GM23338 (cell line): ENCODE measurements around the gene RABL2A. TPM values are rescaled to one million over a fixed set of nuclear protein-coding genes. Genes with fewer than 3 reads are reported as not detected.
"Not testable (repeated sequence)": the region's sequence is repeated elsewhere in the genome, so short reads cannot be mapped to it uniquely, and the experiment has no call there.

Source experiments
- ATAC-seq: fragments of 200-7000 bp; cut with Tn5 transposase; 3 replicates; pipeline ENCODE4 v1.9.1; 2020
- DNase-seq: peaks from one replicate; pipeline ENCODE4 v3.0.0-alpha.2; 2015; ENCODE audit warnings: low spot score
- H2AFZ ChIP-seq: fragments of 200-600 bp; sonication (generic); 2 replicates; pipeline ENCODE4 v1.8.0; 2016; ENCODE audit warnings: antibody characterized with exemption, mild to moderate bottlenecking, moderate library complexity
- H3F3A ChIP-seq: fragments of 200-600 bp; sonication (generic); replicated peaks from 2 replicates; pipeline ENCODE4 v1.8.0; 2017; ENCODE audit warnings: antibody characterized with exemption, mixed run types, low read depth
- H3K27ac ChIP-seq: fragments of 200-600 bp; sonication (generic); 2 replicates; pipeline ENCODE4 v1.6.1; 2016; ENCODE audit warnings: low read depth
- H3K27me3 ChIP-seq: fragments of 200-600 bp; sonication (generic); 2 replicates; pipeline ENCODE4 v1.8.0; 2016; ENCODE audit warnings: mild to moderate bottlenecking, mixed run types, moderate library complexity; ENCODE audit not compliant: insufficient read depth
- H3K36me3 ChIP-seq: fragments of 200-600 bp; sonication (generic); 2 replicates; pipeline ENCODE4 v1.8.0; 2016; ENCODE audit warnings: mild to moderate bottlenecking; ENCODE audit not compliant: insufficient read depth
- H3K4me1 ChIP-seq: fragments of 200-600 bp; sonication (generic); 2 replicates; pipeline ENCODE4 v1.8.0; 2016; ENCODE audit warnings: mild to moderate bottlenecking, moderate library complexity; ENCODE audit not compliant: insufficient read depth
- H3K4me2 ChIP-seq: fragments of 200-600 bp; sonication (generic); 2 replicates; pipeline ENCODE4 v1.7.1; 2017; ENCODE audit warnings: mixed run types
- H3K4me3 ChIP-seq: fragments of 200-600 bp; sonication (generic); 2 replicates; pipeline ENCODE4 v1.6.1; 2016; ENCODE audit warnings: mixed run types
- H3K79me2 ChIP-seq: fragments of 200-600 bp; sonication (generic); replicated peaks from 2 replicates; pipeline ENCODE4 v1.8.0; 2017; ENCODE audit warnings: mild to moderate bottlenecking; ENCODE audit not compliant: insufficient read depth
- H3K9me2 ChIP-seq: fragments of 200-600 bp; sonication (generic); 2 replicates; pipeline ENCODE4 v1.8.0; 2017; ENCODE audit not compliant: insufficient read depth
- H4K20me1 ChIP-seq: fragments of 200-600 bp; sonication (generic); replicated peaks from 2 replicates; pipeline ENCODE4 v1.8.0; 2017; ENCODE audit warnings: mild to moderate bottlenecking; ENCODE audit not compliant: insufficient read depth
- H3K27ac Mint-ChIP-seq: 2 replicates; pipeline ENCODE4 v1.8.0; 2020; ENCODE audit warnings: inconsistent platforms, mild to moderate bottlenecking, moderate library complexity, mixed read lengths
- H3K27me3 Mint-ChIP-seq: 3 replicates; pipeline ENCODE4 v1.8.0; 2022; ENCODE audit warnings: low read depth, mild to moderate bottlenecking, moderate library complexity, mixed read lengths, inconsistent platforms; ENCODE audit not compliant: insufficient read depth, poor library complexity
- H3K36me3 Mint-ChIP-seq: 3 replicates; pipeline ENCODE4 v1.8.0; 2021; ENCODE audit warnings: low read depth, mild to moderate bottlenecking, inconsistent platforms, moderate library complexity, mixed read lengths
- H3K4me1 Mint-ChIP-seq: 3 replicates; pipeline ENCODE4 v1.8.0; 2020; ENCODE audit warnings: mild to moderate bottlenecking, inconsistent platforms, mixed read lengths
- H3K4me3 Mint-ChIP-seq: 3 replicates; pipeline ENCODE4 v1.8.0; 2021; ENCODE audit warnings: moderate library complexity, mild to moderate bottlenecking, inconsistent platforms, mixed read lengths
- H3K9me3 Mint-ChIP-seq: 3 replicates; pipeline ENCODE4 v1.8.0; 2020; ENCODE audit warnings: moderate library complexity, mild to moderate bottlenecking, inconsistent platforms, mixed read lengths
- CTCF ChIP-seq, 2 experiments: fragments of 200-600 bp in 1 of 2; sonication (generic) in 1 of 2; conservative IDR thresholded peaks; 2 replicates each; pipeline versions ENCODE4 v1.5.1 to v1.6.1; 2016 to 2017; ENCODE audit warnings: antibody characterized with exemption in 2 of 2, low read depth in 2 of 2, mild to moderate bottlenecking in 2 of 2, moderate library complexity in 1 of 2
- polyA plus RNA-seq: library from polyadenylated mRNA; unstranded; fragments of >200 nt; fragmentation: Nextera tagmentation; extraction: Ambion mirVana; gene quantifications from 2 replicates; pipeline ENCODE4 v1.2.1, GENCODE V29; 2016
- total RNA-seq: library from RNA; depleted of rRNA; stranded (reverse); fragments of >200 nt; shearing (Covaris generic); gene quantifications from 2 replicates; pipeline ENCODE4 v1.2.3, GENCODE V29; 2014

RABL2A gene
- total and polyA plus RNA-seq, 2 experiments from 2014 or later = 3.7 to 4.1 TPM

GRCh38 chr2:113587201-113587600 is 39.9 kb upstream of the RABL2A start:
- not testable (repeated sequence) for H3K36me3 Mint-ChIP-seq, H3K4me3 ChIP-seq, H2AFZ ChIP-seq, H3K27me3 Mint-ChIP-seq, H3K27ac Mint-ChIP-seq, H3K36me3 ChIP-seq, H3K79me2 ChIP-seq, H3F3A ChIP-seq, H3K27me3 ChIP-seq, ATAC-seq, H3K4me1 ChIP-seq, H3K9me3 Mint-ChIP-seq, H3K27ac ChIP-seq, H4K20me1 ChIP-seq, H3K4me3 Mint-ChIP-seq, H3K9me2 ChIP-seq, H3K4me2 ChIP-seq
- TF ChIP-seq CTCF (conservative IDR thresholded peaks at IDR 0.05; ENCODE audit: low read depth in 2 of 2) = peak; percentile 53 to 55
- peak; percentile 34 for DNase-seq
- peaks cover 10% of the 10 kb centered on the region; the same call in 2 of the 3 replicates for H3K4me1 Mint-ChIP-seq

GRCh38 chr2:113589591-113589990 is 37.5 kb upstream of the RABL2A start:
- not testable (repeated sequence) for H3K27ac Mint-ChIP-seq, H3K36me3 ChIP-seq, H3K4me2 ChIP-seq, H3K27me3 ChIP-seq, H3K79me2 ChIP-seq, H3K4me1 Mint-ChIP-seq, H3K36me3 Mint-ChIP-seq, H3K27ac ChIP-seq, H4K20me1 ChIP-seq, H2AFZ ChIP-seq, H3K4me3 ChIP-seq, H3K27me3 Mint-ChIP-seq, ATAC-seq, H3K4me3 Mint-ChIP-seq, H3F3A ChIP-seq, H3K9me3 Mint-ChIP-seq, H3K4me1 ChIP-seq, DNase-seq, H3K9me2 ChIP-seq

- not testable (repeated sequence) for H3K9me2 ChIP-seq, H3K27ac ChIP-seq, ATAC-seq, DNase-seq, H3K27me3 Mint-ChIP-seq, H3K27me3 ChIP-seq, H4K20me1 ChIP-seq, H3K4me1 Mint-ChIP-seq, H3K36me3 ChIP-seq, H3K4me3 ChIP-seq, H3F3A ChIP-seq, H3K4me3 Mint-ChIP-seq, H2AFZ ChIP-seq, H3K36me3 Mint-ChIP-seq, H3K4me2 ChIP-seq, H3K79me2 ChIP-seq, H3K4me1 ChIP-seq, H3K9me3 Mint-ChIP-seq, H3K27ac Mint-ChIP-seq
Observed at GRCh38 chr2:113591926-113592325, 35.1 kb upstream of the RABL2A start.

- not testable (repeated sequence) for DNase-seq, H3K36me3 Mint-ChIP-seq, H3K4me1 Mint-ChIP-seq, H2AFZ ChIP-seq, H3K4me3 Mint-ChIP-seq, H3K4me2 ChIP-seq, H3F3A ChIP-seq, H3K27ac ChIP-seq, H3K27ac Mint-ChIP-seq, H3K9me3 Mint-ChIP-seq, H3K4me1 ChIP-seq, H3K79me2 ChIP-seq, H3K27me3 Mint-ChIP-seq, H3K36me3 ChIP-seq, H3K4me3 ChIP-seq, ATAC-seq, H3K9me2 ChIP-seq, H3K27me3 ChIP-seq, H4K20me1 ChIP-seq
Observed at GRCh38 chr2:113593280-113593679, 33.8 kb upstream of the RABL2A start.

- H3K27ac ChIP-seq, H3K27ac Mint-ChIP-seq, H3K36me3 Mint-ChIP-seq, H3K4me1 ChIP-seq, ATAC-seq, DNase-seq, H3K4me1 Mint-ChIP-seq, H3K27me3 Mint-ChIP-seq, H3K36me3 ChIP-seq, H3K9me3 Mint-ChIP-seq, H3K27me3 ChIP-seq, H3K4me2 ChIP-seq, H3F3A ChIP-seq, H3K4me3 Mint-ChIP-seq, H4K20me1 ChIP-seq, H3K79me2 ChIP-seq, H3K9me2 ChIP-seq, H2AFZ ChIP-seq, H3K4me3 ChIP-seq: not testable (repeated sequence)
Observed at GRCh38 chr2:113595725-113596124, 31.3 kb upstream of the RABL2A start.

- not testable (repeated sequence) for H3K4me2 ChIP-seq
Observed at GRCh38 chr2:113597164-113597563, 29.9 kb upstream of the RABL2A start.

More at GRCh38 chr2:113597164-113597563, 29.9 kb upstream of the RABL2A start:
- not testable (repeated sequence) for H3K4me1 Mint-ChIP-seq, H3K4me3 ChIP-seq, H3K9me2 ChIP-seq, H3K27me3 ChIP-seq, H3K79me2 ChIP-seq, H3K4me3 Mint-ChIP-seq, H3K27ac Mint-ChIP-seq, H4K20me1 ChIP-seq, H3K4me1 ChIP-seq, H3K9me3 Mint-ChIP-seq, ATAC-seq, H3F3A ChIP-seq, H3K27me3 Mint-ChIP-seq, H3K36me3 Mint-ChIP-seq, H2AFZ ChIP-seq, DNase-seq, H3K36me3 ChIP-seq, H3K27ac ChIP-seq
